Dermis microvascular lymphatic vessel endothelial cell (primary cell): ENCODE measurements around the gene TMEM191C. TPM values are rescaled to one million over a fixed set of nuclear protein-coding genes. Genes with fewer than 3 reads are reported as not detected.
"Not testable (repeated sequence)": the region's sequence is repeated elsewhere in the genome, so short reads cannot be mapped to it uniquely, and the experiment has no call there.

Experiments used
- DNase-seq, 2 donors: peaks; one replicate each; pipeline versions ENCODE4 v3.0.0 to v3.0.0-alpha.2; 2010; ENCODE audit warnings: low read depth in 2 of 2
- total RNA-seq: library from RNA; depleted of rRNA; stranded (reverse); fragments of >200 nt; gene quantifications from 2 replicates; pipeline ENCODE4 v1.2.1, GENCODE V29; 2014

TMEM191C gene
- total RNA-seq = 0.13 and 0.39 TPM in 2 replicates

- DNase-seq = not testable (repeated sequence)
Measured at GRCh38 chr22:21467337-21468193, at the start of gene TMEM191C. TMEM191C (plus strand) TSS chr22:21467387; CDS start chr22:21467460, 73 bp downstream.

GRCh38 chr22:21417853-21418252 lies 49.3 kb upstream of the TMEM191C start:
- DNase-seq = not testable (repeated sequence)

DNA sequence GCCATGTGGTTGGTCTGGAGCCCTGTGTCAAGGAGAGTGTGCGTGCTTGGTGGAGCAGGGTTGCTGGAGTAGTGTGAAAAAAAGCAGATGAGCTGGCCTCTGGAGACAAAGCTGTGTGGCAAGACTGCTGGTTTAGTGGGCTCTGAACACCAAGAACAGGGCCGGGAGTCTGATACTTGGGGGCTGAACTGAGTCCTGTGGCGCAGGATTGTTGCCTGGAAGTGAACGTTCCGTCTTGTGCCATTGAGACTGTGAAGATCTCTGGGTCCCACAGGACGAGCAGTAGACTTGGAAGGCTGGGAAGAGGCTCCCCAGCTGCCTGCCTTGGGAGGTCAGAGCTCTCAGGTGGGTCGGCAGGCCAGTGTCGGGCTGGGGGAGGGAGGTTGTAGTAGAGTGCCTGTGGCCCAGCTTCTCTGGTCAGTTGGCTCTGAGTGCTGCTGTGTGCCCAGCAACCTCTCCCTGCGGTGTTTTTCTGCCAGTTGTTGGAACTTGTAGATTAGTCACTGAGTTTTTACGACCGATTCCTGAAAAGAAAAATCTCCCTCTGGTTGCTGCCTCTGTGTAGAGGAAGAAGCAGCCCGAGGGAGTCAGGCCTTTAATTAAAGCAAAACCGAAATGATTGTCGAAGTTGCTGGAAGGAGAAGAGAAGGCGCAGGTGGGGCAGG lies 48.1 kb upstream of the TMEM191C start:
- not testable (repeated sequence) for DNase-seq

GRCh38 chr22:21420180-21420763 lies 46.9 kb upstream of the TMEM191C start:
- DNase-seq = not testable (repeated sequence)

- not testable (repeated sequence) for DNase-seq
Measured at GRCh38 chr22:21424084-21424709, 43.0 kb upstream of the TMEM191C start.

DNA sequence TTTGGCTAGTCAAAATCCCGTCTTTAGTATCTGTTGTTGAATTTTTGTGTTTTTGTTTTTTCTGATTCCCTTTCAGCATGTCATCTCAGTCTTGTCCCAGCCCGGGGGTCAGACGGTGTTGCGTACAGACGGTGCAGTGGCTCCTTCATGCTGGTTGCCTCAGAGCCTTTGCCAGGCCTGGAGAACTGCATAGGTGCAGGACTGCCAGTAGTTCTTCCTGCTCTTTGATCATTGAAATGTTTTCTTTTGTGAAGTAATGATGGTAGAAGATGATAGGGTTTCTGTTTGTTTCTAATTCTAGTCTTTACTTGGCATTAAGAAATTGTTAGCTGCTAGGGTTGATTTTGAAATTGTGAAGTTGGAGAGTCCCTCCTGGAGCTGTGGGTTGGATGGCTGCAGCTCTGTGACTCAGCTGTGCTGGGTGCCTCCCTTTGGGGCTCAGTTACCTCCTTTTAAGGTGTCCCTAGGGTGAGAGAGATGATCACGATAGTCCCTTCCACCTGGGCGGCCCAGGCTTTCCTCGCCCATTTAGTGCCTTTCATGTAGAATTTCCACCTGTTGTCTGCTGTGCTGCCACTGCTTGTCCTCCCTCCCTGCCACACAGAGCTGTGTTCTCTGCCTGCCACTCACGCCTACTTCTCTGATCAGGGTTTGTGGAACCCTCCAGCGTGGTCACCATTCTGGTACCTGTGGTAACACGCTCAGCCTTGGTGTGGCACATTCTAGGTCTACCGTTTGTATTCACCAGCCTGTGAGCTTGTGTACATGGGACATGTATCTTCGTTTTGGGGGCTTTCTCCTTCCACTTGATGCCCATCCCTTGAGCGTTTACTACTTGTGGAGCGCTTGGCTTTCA lies 32.6 kb upstream of the TMEM191C start:
- DNase-seq = not testable (repeated sequence)

DNA sequence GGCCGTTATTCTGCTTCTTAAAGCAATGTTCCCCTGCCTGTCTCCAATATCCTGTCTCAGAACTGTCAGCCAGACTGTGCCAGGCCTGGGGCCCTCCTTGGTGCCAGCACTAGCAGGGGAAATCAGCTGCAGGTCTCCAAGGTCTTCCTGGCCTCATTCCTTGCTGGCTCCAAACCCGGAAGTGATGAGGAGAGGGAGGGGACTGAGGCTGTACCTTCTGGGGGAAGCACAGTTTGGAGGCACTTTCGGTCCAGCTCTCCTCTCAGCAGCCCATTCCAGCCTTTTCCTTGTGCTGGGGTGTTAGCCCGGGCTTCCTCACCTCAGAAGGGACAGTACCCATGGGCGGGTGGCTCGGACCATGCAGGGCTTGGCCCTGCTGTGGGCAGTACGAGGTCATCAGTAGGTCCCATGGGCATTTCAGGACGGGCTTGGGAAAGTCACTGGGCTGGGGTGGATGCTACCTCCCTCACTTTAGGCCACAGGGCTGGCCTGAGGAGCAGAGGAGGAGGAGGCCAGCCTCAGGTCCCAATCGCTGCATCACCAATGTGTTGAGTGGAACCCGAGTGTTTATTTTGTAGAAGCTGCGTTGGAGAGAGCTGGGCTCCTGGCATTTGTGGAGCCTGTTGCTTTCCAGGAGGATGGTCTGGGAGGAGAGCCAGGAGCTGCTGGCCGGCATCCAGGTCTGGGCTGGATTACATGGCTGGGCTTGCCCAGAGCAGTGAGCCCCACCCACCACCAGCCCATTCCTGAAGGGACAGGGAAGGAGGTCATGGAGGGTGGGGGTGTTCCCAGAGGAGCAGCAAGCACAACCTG lies 31.0 kb upstream of the TMEM191C start:
- not testable (repeated sequence) for DNase-seq

- DNase-seq = not testable (repeated sequence)
Measured at GRCh38 chr22:21438013-21438412, 29.2 kb upstream of the TMEM191C start.

DNA sequence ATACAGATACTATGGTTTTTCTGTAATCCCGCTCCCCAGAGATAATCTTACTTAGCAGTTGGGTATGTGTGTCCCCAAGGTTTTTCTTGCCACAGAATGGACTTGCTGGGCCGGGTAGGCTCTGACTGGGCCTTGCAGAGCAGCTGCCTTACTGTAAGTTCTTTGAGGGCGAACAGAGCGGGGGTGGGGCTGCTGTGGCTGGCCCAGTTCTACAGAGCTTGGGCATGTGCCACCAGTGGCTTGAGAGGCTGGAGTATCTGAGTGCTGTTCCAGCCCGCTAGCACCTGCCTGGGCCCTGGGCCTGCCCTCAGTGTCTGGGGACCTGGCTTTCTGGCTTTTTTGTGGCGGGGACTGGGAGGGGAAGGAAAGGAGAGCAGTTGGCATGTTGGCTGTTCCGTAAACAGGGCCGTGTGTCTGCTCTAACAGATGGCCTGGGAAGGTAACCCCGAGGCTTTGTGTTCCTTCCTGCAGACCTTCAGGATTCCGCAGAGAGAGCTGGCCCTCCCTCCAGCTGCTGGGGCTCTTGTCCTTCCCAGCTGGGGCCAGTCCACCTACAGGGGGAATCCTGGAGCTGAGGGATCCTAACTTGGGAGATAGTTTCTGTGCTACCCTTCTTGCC lies 27.1 kb upstream of the TMEM191C start:
- DNase-seq = not testable (repeated sequence)

- DNase-seq = not testable (repeated sequence)
Measured at GRCh38 chr22:21440676-21441075, 26.5 kb upstream of the TMEM191C start.

DNA sequence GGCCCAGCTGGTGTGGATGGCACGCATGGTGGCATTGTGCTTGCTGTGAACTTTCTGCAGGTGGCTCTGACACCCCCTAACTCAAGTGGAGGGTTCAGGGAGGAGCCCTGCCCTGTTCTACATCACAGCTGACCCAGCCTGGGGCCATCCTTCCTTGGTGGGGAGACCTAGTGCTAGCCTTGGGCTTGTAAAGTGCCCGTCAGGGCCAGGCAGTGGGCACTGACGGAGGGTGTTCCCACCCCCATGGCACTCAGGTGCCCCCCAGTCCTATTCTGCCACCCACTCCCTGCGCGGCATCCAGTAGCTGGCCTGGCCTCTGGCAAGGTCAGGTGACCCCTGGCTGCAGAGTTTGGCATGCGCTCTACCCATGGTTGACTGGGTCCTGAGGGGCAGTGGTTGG lies 26.0 kb upstream of the TMEM191C start:
- not testable (repeated sequence) for DNase-seq

DNA sequence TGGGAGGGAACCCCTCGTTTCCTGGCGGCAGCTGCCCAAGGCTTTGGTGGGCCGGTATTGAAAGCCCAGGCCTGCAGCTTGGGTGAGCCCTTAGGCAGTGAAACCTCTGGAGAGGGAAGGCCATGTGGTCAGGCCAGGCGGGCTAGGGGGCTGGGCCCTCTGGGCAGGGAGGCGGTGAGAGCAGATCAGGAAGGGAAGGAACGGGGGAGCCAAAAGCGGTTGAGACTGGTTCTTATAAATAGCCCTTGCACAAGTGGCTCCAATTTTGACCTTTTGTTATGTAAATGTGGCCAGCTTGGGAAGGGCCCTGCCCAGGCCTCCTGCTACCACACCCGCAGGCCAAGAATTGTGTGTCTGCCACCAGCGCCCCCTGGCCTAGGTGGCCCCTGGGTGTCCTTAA lies 25.1 kb upstream of the TMEM191C start:
- not testable (repeated sequence) for DNase-seq

GRCh38 chr22:21442646-21443045 lies 24.5 kb upstream of the TMEM191C start:
- DNase-seq = not testable (repeated sequence)

GRCh38 chr22:21443057-21443734 lies 24.0 kb upstream of the TMEM191C start:
- no peak for DNase-seq

DNA sequence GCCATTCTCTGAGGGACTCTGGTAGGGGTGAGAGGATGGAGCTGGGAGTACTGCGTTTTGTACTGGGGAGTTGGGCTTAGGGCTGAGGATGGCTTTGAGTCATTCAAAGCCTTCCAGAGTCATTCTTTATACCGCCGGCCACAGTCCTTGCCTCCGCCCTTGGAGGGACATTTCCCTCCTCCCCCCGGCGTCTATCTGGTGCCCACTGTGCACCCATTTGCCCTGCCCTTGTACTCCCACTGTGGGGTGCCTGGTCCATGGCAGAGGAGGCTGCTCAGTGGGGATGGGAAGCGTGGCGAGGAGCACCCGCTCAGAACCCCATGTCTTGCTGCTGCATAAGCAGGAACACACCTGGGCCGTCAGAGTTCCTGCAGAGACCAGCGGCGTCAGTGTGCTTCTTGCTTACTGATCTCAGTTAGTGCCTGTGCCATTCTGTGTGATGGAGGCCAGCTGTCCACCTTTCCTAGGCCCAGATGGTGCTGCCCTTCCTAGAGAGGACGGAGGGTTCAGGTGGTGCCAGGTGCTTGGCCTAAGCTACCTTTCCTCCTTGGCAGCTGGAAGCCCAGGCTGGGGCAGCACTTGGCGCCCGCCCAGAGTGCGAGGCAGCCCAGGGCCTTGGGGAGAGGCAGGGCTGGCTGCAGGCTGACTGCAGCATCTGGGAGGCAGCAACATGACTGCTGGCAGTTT lies 23.3 kb upstream of the TMEM191C start:
- no peak for DNase-seq

DNA sequence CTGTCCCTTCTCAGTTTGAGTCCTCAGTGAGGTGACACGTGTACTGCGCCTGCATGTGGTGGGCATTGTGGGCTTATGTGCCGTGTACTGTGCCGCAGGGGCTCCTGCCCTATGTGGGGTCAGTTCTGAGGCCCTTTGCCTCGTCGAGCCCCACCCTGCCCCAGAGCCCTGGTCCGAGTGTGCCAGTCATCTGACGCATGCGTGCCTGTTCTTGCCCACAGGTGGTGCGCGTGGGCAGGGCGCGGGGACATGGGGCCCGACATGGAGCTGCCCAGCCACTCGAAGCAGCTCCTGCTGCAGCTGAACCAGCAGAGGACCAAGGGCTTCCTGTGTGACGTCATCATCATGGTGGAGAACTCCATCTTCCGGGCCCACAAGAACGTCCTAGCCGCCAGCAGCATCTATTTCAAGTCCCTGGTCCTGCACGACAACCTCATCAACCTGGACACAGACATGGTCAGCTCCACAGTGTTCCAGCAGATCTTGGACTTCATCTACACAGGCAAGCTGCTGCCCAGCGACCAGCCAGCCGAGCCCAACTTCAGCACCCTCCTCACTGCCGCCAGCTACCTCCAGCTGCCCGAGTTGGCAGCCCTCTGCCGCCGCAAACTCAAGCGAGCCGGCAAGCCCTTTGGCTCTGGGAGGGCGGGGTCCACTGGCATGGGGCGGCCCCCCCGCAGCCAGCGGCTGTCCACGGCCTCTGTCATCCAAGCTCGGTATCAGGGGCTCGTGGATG lies 22.3 kb upstream of the TMEM191C start:
- no peak for DNase-seq

DNA sequence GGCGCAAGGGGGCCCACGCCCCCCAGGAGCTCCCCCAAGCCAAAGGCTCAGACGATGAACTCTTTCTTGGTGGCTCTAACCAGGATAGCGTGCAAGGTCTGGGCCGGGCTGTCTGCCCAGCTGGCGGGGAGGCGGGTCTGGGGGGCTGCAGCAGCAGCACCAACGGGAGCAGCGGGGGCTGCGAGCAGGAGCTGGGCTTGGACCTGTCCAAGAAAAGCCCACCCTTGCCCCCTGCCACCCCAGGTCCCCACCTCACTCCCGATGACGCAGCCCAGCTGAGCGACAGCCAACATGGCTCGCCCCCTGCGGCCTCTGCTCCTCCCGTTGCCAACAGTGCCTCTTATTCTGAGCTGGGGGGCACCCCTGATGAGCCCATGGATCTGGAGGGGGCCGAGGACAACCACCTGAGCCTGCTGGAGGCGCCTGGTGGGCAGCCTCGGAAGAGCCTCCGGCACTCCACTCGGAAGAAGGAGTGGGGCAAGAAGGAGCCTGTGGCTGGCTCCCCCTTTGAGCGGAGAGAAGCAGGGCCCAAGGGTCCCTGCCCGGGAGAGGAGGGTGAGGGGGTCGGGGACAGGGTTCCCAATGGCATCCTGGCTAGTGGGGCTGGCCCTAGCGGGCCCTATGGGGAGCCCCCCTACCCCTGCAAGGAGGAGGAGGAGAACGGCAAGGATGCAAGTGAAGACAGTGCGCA lies 21.6 kb upstream of the TMEM191C start:
- DNase-seq = no peak
